Memory B cell (primary cell): ENCODE data around the gene GPANK1.

Experiments used
- ATAC-seq: fragments of 150-1000 bp; cut with Tn5 transposase; 2 replicates; pipeline ENCODE4 v1.10.0; 2021; ENCODE audit warnings: low read depth, mild to moderate bottlenecking, moderate library complexity
- DNase-seq, 2 donors: peaks; one replicate each; pipeline ENCODE4 v3.0.0; 2022; ENCODE audit warnings: low spot score in 2 of 2
- H3K27ac Mint-ChIP-seq: one replicate; pipeline ENCODE4 v1.8.0; 2022; ENCODE audit warnings: mild to moderate bottlenecking, moderate library complexity, mixed read lengths
- H3K27me3 Mint-ChIP-seq: one replicate; pipeline ENCODE4 v1.8.0; 2022; ENCODE audit warnings: mixed read lengths
- H3K36me3 Mint-ChIP-seq: one replicate; pipeline ENCODE4 v1.8.0; 2022; ENCODE audit warnings: mild to moderate bottlenecking, mixed read lengths
- H3K4me1 Mint-ChIP-seq: one replicate; pipeline ENCODE4 v1.8.0; 2022; ENCODE audit warnings: mixed read lengths
- H3K4me3 Mint-ChIP-seq: one replicate; pipeline ENCODE4 v1.8.0; 2022; ENCODE audit warnings: mild to moderate bottlenecking, moderate library complexity, mixed read lengths
- H3K9me3 Mint-ChIP-seq: one replicate; pipeline ENCODE4 v1.8.0; 2022; ENCODE audit warnings: mixed read lengths

Gene GPANK1

GRCh38 chr6:31701666-31702404 lies 37.0 kb upstream of the GPANK1 start:
- Mint-ChIP-seq H3K27me3 (no peaks in the 10 kb centered on the region), H3K4me1 (peaks cover 23% of the 10 kb centered on the region)
- no peak for ATAC-seq

GRCh38 chr6:31700740-31701401 lies 36.1 kb upstream of the GPANK1 start:
- DNase-seq (no peak), ATAC-seq (no peak)
- H3K4me3 Mint-ChIP-seq: peak overlapping the region; percentile 49
- H3K27ac Mint-ChIP-seq: no peak overlapping the region
- H3K36me3 Mint-ChIP-seq: peaks cover 7% of the 10 kb centered on the region
- H3K4me1 Mint-ChIP-seq: peaks cover 23% of the 10 kb centered on the region
- no peaks in the 10 kb centered on the region for H3K27me3 Mint-ChIP-seq
- H3K9me3 Mint-ChIP-seq: no peaks in the 10 kb centered on the region

More at GRCh38 chr6:31701666-31702404, 37.0 kb upstream of the GPANK1 start:
- H3K27ac Mint-ChIP-seq: peak overlapping the region; percentile 97
- no peaks in the 10 kb centered on the region for H3K9me3 Mint-ChIP-seq
- peaks cover 5% of the 10 kb centered on the region for H3K36me3 Mint-ChIP-seq
- no peak for DNase-seq
- H3K4me3 Mint-ChIP-seq: peak overlapping the region; percentile 99

GRCh38 chr6:31697555-31697954 lies 32.8 kb upstream of the GPANK1 start:
- Mint-ChIP-seq H3K27me3 (no peaks in the 10 kb centered on the region), H3K4me1 (peaks cover 21% of the 10 kb centered on the region), H3K9me3 (no peaks in the 10 kb centered on the region), H3K27ac (no peak overlapping the region), H3K36me3 (peaks cover 11% of the 10 kb centered on the region), H3K4me3 (no peak overlapping the region)
- no peak for DNase-seq
- no peak for ATAC-seq

GRCh38 chr6:31693535-31693934 lies 28.7 kb upstream of the GPANK1 start:
- Mint-ChIP-seq H3K27me3 (no peaks in the 10 kb centered on the region), H3K4me1 (peaks cover 26% of the 10 kb centered on the region), H3K27ac (peak overlapping the region; percentile 20), H3K4me3 (no peak overlapping the region), H3K36me3 (peaks cover 16% of the 10 kb centered on the region), H3K9me3 (no peaks in the 10 kb centered on the region)
- DNase-seq (no peak), ATAC-seq (no peak)

- Mint-ChIP-seq H3K4me3 (no peak overlapping the region), H3K9me3 (no peaks in the 10 kb centered on the region), H3K4me1 (peaks cover 27% of the 10 kb centered on the region), H3K36me3 (peaks cover 17% of the 10 kb centered on the region), H3K27ac (peak overlapping the region; percentile 20), H3K27me3 (no peaks in the 10 kb centered on the region)
- no peak for DNase-seq
- ATAC-seq: no peak
Observed at GRCh38 chr6:31692886-31693285, 28.1 kb upstream of the GPANK1 start.

GRCh38 chr6:31692353-31692752 lies 27.6 kb upstream of the GPANK1 start:
- H3K27ac Mint-ChIP-seq: no peak overlapping the region
- peaks cover 17% of the 10 kb centered on the region for H3K36me3 Mint-ChIP-seq
- DNase-seq (no peak), ATAC-seq (no peak)
- H3K27me3 Mint-ChIP-seq: no peaks in the 10 kb centered on the region
- H3K9me3 Mint-ChIP-seq: no peaks in the 10 kb centered on the region
- H3K4me1 Mint-ChIP-seq: peaks cover 24% of the 10 kb centered on the region
- no peak overlapping the region for H3K4me3 Mint-ChIP-seq

GRCh38 chr6:31691564-31692108 lies 26.8 kb upstream of the GPANK1 start:
- DNase-seq (no peak), ATAC-seq (no peak)
- Mint-ChIP-seq H3K9me3 (no peaks in the 10 kb centered on the region), H3K27ac (no peak overlapping the region), H3K4me3 (no peak overlapping the region), H3K4me1 (peaks cover 23% of the 10 kb centered on the region), H3K27me3 (no peaks in the 10 kb centered on the region), H3K36me3 (peaks cover 18% of the 10 kb centered on the region)

GRCh38 chr6:31691078-31691463 lies 26.3 kb upstream of the GPANK1 start:
- Mint-ChIP-seq H3K27me3 (no peaks in the 10 kb centered on the region), H3K4me3 (no peak overlapping the region), H3K27ac (no peak overlapping the region), H3K9me3 (no peaks in the 10 kb centered on the region), H3K36me3 (peaks cover 21% of the 10 kb centered on the region), H3K4me1 (peaks cover 23% of the 10 kb centered on the region)
- DNase-seq (no peak), ATAC-seq (no peak)

- Mint-ChIP-seq H3K36me3 (peaks cover 22% of the 10 kb centered on the region), H3K4me1 (peaks cover 23% of the 10 kb centered on the region), H3K9me3 (no peaks in the 10 kb centered on the region), H3K4me3 (no peak overlapping the region), H3K27ac (peak overlapping the region; percentile 56), H3K27me3 (no peaks in the 10 kb centered on the region)
- DNase-seq: no peak
- no peak for ATAC-seq
Observed at GRCh38 chr6:31690231-31691077, 25.7 kb upstream of the GPANK1 start.

GRCh38 chr6:31689249-31690110 lies 24.7 kb upstream of the GPANK1 start:
- Mint-ChIP-seq H3K27ac (peak overlapping the region; percentile 56), H3K4me1 (peaks cover 23% of the 10 kb centered on the region), H3K27me3 (no peaks in the 10 kb centered on the region), H3K36me3 (peaks cover 22% of the 10 kb centered on the region), H3K4me3 (peak overlapping the region; percentile 25), H3K9me3 (no peaks in the 10 kb centered on the region)
- no peak for ATAC-seq
- no peak for DNase-seq

GRCh38 chr6:31687860-31688693 lies 23.3 kb upstream of the GPANK1 start:
- no peak overlapping the region for H3K27ac Mint-ChIP-seq
- H3K36me3 Mint-ChIP-seq: peaks cover 21% of the 10 kb centered on the region
- H3K27me3 Mint-ChIP-seq: no peaks in the 10 kb centered on the region
- no peak overlapping the region for H3K4me3 Mint-ChIP-seq
- H3K9me3 Mint-ChIP-seq: no peaks in the 10 kb centered on the region
- DNase-seq (no peak), ATAC-seq (no peak)
- peaks cover 23% of the 10 kb centered on the region for H3K4me1 Mint-ChIP-seq

- H3K36me3 Mint-ChIP-seq: peaks cover 17% of the 10 kb centered on the region
- no peak for ATAC-seq
Observed at GRCh38 chr6:31687321-31687720, 22.5 kb upstream of the GPANK1 start.

More at GRCh38 chr6:31687321-31687720, 22.5 kb upstream of the GPANK1 start:
- no peak for DNase-seq
- no peaks in the 10 kb centered on the region for H3K9me3 Mint-ChIP-seq
- H3K4me1 Mint-ChIP-seq: peaks cover 23% of the 10 kb centered on the region
- no peak overlapping the region for H3K27ac Mint-ChIP-seq
- no peak overlapping the region for H3K4me3 Mint-ChIP-seq
- H3K27me3 Mint-ChIP-seq: no peaks in the 10 kb centered on the region
